ENCODE data around the gene CAMKK1.

DNA sequence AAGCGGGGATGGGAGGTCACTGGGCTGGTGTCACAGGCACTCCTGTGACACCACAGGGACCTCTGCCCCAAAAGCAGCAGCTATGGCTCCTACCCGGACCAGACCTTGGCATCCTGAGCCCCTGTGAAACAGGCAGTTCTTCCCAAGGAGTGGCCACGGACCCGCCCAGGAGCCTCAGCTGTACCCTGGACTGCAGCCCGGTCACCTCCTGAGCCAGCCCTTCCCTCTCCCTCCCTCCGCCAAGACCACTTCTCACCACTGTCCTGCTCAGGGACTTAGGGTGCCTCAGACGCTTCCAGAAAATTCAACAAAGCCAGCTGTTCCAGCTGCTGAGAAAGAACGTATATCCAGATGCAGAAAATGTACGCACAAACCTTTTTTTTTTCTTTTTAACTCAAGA is 32.9 kb downstream of the CAMKK1 start:
- TF ChIP-seq CTCF (conservative IDR thresholded peaks at IDR 0.05; ENCODE audit: low read depth, low read length), result no peak
- no peak for TF ChIP-seq POLR2A (IDR thresholded peaks at IDR 0.05; ENCODE audit: low read depth, low read length)
- TF ChIP-seq MAFK (IDR thresholded peaks at IDR 0.05; ENCODE audit: low read depth, low read length), result no peak
- TF ChIP-seq MAZ (IDR thresholded peaks at IDR 0.05; ENCODE audit: borderline replicate concordance, low read depth, low read length), result no peak
- TF ChIP-seq SMC3 (IDR thresholded peaks at IDR 0.05; ENCODE audit: low read depth, low read length), result no peak
- TF ChIP-seq MXI1 (IDR thresholded peaks at IDR 0.05; ENCODE audit: borderline replicate concordance, low read depth, low read length), result no peak
- TF ChIP-seq FOS (IDR thresholded peaks at IDR 0.05; ENCODE audit: low read depth, low read length), result no peak
- no peak for TF ChIP-seq CEBPB (IDR thresholded peaks at IDR 0.05; ENCODE audit: low read depth, low read length)
- no peak for TF ChIP-seq RCOR1 (IDR thresholded peaks at IDR 0.05; ENCODE audit: insufficient replicate concordance, low read length)
- no peak for TF ChIP-seq CHD1 (IDR thresholded peaks at IDR 0.05; ENCODE audit: low read depth, low read length)
- no peak for TF ChIP-seq RFX5 (IDR thresholded peaks at IDR 0.05; ENCODE audit: low read depth, low read length)
- TF ChIP-seq, protein P1, sequence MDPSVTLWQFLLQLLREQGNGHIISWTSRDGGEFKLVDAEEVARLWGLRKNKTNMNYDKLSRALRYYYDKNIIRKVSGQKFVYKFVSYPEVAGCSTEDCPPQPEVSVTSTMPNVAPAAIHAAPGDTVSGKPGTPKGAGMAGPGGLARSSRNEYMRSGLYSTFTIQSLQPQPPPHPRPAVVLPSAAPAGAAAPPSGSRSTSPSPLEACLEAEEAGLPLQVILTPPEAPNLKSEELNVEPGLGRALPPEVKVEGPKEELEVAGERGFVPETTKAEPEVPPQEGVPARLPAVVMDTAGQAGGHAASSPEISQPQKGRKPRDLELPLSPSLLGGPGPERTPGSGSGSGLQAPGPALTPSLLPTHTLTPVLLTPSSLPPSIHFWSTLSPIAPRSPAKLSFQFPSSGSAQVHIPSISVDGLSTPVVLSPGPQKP (IDR thresholded peaks at IDR 0.05; ENCODE audit: borderline replicate concordance, low read depth, low read length), result no peak
